GM19240 (cell line): ENCODE measurements around the gene PFDN2.

Experiments used
- DNase-seq: peaks from one replicate; pipeline ENCODE4 v3.0.0; 2011; ENCODE audit warnings: low spot score; ENCODE audit not compliant: insufficient read length

The PFDN2 gene, protein sequence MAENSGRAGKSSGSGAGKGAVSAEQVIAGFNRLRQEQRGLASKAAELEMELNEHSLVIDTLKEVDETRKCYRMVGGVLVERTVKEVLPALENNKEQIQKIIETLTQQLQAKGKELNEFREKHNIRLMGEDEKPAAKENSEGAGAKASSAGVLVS

DNA sequence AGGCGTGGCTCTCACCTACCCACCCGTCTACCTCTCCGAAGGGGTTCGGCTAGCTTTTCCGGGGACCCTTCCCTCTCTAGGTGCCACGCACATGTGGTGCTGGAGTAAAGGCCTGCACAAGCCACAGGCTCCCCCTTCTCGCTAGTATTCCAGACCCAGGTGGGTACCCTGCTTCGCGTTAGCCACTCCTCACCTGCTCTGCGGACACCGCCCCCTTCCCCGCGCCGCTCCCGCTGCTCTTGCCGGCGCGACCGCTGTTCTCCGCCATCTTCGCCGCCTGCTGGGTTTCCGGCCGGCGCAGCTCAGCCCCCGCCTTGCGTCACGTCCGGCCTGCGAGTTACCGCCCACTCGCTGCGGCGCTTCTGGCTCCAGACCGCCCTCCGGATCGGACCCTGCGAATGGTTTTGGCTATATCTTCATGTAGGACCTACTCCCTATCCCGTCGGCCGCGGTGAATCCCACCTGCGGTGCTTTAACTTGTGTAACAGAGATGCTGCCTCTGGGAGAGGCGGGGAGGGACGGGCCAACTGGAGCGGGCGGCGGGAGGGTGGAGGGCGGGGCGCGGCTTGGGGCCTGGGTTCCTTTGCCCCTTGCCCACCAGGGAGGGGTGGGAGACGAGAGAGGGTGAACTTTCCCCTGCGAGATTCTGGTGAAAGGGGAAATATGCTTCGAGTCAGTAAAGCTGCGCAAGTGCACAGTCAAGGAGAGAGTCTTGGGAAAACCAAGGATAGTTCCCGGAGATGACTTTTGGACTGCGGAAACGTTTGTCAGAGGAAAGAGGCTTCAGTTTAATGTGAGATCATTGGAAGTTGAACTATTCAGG lies at the start of gene PFDN2, which contains the start of gene NIT1:
TSS of gene PFDN2 (minus strand) at position 279 of the 823 bp plus-strand sequence. CDS start at position 268, 11 bp downstream.
TSS of gene NIT1 (plus strand) at position 347 of the 823 bp plus-strand sequence. CDS start at position 419, 72 bp downstream.
- DNase-seq, result peak; percentile 76

DNA sequence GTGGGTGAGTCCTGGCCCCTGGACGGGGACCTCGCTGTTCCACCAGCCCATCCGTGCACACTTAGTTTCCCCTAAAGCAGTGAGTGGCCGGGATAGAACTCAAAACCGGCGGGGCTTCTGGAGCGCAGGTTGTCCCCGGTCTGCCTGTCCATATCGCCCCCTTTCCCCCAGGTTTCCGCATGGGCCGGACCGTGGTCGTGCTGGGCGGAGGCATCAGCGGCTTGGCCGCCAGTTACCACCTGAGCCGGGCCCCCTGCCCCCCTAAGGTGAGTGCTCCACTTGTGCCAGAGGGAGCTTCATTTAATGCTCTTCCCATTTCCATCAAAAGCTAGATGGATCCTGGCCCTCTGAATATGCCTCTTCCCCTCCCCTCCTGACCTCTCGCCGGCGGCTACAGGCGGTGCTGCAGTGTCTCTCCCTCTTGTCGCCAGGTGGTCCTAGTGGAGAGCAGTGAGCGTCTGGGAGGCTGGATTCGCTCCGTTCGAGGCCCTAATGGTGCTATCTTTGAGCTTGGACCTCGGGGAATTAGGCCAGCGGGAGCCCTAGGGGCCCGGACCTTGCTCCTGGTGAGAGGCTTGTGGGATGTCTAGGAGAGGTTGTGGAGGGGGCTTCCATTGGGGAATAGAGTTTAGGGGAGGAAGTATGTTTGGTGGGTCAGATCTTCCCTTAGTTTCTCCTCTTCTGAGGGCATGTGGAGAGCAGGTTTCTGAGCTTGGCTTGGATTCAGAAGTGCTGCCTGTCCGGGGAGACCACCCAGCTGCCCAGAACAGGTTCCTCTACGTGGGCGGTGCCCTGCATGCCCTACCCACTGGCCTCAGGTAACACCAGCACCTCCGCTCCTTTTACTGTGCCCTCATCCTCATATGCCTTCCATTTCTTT lies 49.1 kb upstream of the PFDN2 start:
- no peak for DNase-seq

DNA sequence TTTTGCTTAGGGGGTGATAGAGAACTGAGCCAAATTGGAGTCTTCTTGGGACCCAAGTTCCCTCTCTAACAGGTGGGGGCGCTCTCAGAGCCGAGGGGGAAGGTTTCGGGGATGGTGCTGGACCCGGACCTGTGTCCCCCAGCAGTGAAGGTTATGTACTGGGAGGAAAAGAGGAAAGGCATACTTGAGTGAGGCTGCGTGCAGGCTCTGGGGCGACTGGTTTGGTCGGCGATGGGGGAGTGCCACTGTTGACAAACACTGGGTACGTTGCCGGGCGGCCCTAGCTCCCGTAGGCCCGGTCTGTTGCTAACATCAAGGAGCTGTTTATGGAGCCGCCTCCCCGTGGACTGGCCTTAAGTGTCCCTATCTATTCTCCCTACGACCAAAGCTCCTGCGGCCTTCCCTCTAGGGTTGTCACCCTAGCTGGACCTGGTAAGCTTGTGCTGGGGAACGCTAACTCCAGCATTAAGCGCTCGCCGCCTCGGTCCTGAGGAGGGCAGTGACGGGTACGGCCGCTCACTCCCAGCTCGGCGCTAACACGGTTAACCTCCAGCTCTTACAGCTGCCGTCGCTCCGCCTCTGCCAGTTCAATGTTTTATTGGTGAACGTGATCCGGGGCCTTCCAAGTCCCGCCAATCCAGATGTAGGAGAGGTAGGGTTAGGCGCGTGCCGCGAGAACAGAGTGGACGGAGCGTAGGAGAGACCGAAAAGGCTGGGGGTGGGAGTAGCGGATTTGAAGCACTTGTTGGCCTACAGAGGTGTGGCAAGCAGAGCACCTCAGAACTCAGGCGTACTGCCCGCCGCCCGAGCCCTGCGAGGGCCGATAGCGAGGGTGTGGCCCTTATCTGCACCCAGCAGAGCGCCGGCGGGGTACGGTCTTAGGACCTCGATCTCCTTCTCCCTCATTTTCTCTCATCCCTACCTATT lies 48.2 kb upstream of the PFDN2 start, which contains the start of gene PPOX:
TSS of gene PPOX (plus strand) at position 685 of the 927 bp plus-strand sequence. CDS start 422 bp downstream, outside the sequence.
- DNase-seq, result peak; percentile 87

DNA sequence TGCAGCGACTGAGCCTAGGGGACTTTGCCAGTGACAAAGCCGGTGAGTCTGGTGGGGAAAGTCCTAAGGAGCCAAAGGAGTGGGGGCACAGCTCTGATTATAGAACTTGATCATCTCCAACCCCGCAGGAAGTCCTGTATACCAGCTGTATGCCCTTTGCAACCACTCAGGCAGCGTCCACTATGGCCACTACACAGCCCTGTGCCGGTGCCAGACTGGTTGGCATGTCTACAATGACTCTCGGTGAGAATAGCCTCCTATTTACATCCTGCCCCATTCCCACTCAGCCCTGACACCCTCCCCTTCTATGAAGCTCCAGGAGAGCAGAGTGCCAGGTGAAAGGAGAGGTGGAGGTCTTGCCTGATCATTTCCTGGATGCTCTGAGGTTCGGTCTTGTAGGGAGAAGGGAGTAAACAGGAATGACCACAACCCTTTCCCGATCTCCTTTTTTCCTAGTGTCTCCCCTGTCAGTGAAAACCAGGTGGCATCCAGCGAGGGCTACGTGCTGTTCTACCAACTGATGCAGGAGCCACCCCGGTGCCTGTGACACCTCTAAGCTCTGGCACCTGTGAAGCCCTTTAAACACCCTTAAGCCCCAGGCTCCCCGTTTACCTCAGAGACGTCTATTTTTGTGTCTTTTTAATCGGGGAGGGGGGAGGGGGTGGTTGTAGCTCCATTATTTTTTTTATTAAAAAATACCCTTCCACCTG lies 47.2 kb upstream of the PFDN2 start:
- DNase-seq, result no peak

DNA sequence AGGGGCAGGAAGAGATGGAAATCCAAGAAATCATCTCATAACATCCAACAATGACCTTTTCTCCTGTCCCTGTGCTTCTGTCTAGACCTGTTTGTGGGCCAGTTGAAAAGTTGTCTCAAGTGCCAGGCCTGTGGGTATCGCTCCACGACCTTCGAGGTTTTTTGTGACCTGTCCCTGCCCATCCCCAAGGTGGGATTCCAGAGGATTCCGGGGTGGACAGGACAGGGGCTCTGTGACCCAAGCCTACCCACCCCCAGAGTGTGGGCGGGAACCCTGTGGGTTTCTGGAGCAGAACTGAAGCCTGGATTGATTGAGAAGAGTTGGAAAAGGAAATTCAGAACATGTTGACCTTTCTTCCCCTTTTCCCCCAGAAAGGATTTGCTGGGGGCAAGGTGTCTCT lies 46.0 kb upstream of the PFDN2 start:
- DNase-seq, result no peak

DNA sequence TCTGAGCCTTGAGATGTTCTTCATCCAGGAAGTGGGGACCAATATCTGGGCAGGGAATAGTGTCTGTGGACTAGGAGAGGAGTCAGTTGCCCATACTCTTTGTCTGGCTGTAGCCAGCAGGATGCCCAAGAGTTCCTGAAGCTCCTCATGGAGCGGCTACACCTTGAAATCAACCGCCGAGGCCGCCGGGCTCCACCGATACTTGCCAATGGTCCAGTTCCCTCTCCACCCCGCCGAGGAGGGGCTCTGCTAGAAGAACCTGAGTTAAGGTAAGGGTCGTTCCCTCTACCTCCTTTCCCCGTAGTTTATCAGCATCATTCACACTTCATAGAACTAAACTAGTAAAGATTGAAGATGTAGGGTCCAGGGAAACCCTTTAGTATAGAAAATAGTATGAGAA lies 45.0 kb upstream of the PFDN2 start:
- DNase-seq, result no peak

DNA sequence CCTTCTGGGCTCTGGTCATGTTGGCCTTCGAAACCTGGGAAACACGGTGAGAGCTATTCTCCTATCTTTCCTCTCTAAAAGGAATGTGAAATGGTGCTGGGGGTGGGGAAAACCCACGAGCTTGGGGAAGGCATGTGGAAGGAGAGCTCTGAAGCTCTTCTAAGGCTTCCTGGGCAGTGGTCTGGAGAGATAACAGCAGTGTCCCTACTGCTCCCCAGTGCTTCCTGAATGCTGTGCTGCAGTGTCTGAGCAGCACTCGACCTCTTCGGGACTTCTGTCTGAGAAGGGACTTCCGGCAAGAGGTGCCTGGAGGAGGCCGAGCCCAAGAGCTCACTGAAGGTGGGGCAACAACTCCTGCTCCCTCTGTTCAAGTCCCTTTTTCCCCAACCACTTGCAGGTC lies 44.2 kb upstream of the PFDN2 start:
- no peak for DNase-seq

DNA sequence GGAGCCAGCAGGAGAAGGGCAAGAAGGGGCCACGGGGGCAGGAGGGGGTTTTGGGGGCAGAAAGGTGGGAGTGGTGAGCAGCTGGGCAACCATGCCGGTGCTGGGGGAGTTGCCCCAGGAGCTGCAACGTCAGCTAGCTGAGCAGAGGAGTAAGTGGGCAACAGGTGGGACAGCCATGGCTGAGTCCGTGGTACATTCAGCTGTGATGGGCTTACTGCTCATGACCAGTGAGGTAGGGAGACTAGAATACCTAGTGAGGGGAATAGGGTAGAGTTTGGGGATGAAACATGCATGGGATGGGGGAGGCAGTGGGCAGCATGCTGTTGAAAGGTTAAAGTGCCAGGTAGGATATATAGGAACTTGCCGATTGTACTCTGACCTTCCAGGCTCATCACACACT lies 43.8 kb upstream of the PFDN2 start:
- DNase-seq, result no peak

DNA sequence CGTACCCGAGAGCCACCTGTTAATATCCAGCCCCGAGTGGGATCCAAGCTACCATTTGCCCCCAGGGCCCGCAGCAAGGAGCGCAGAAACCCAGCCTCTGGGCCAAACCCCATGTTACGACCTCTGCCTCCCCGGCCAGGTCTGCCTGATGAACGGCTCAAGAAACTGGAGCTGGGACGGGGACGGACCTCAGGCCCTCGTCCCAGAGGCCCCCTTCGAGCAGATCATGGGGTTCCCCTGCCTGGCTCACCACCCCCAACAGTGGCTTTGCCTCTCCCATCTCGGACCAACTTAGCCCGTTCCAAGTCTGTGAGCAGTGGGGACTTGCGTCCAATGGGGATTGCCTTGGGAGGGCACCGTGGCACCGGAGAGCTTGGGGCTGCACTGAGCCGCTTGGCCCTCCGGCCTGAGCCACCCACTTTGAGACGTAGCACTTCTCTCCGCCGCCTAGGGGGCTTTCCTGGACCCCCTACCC lies 42.9 kb upstream of the PFDN2 start:
- DNase-seq, result no peak

DNA sequence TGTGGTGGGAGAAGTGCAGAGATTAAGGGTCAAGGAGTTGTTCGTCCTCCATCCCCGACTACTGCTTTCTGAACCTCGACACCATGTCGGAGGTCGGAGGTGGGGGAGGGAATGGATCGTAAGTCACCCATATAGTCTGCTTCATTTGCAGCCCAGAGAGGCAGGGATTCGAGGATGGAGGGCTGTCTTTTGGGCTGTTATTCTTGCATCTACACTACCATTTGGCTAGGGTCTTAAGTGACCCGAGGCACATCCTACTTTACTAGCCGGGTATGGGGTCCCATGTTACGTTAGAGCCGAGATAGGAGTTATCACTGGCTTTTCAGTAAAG lies 42.0 kb upstream of the PFDN2 start:
- no peak for DNase-seq

DNA sequence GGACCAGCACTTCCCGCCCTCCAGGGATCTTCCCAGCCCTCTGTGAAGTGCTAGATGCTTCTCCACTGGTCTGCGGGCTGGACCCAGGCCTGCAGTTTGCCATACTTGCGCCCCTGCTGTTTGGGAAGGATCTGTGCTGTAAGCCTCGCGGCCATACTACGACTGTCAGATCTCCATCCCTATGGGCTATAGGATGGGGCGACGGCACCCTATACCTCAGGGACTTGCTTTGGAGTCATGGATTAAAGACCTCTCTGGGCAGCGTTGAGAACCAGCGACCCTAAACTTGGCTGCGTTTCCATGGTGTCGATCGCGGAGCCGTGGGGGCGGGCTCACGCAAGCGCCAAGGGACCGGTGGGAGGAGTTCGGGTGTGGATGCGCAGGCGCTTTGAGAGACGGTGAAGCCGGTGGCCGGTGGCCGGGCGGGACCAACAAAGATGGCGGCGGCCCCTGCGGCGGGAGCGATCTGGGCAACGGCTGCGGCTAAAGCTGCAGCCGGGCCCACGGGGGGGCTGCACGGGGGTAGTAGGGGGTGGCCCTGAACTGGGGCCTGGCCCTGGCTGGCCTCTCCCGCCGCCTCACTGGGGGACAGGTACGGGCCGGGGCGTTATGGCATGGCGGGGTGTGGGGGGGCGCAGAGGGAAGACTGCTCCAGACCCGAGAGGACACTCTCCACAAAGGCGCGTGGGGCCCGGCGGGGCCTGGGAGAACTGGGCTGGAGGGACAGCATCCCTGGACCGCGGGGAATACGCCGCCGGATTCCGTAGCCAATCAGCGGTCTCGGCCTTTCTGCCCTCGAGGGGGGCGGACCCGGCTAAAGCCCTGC lies 41.5 kb upstream of the PFDN2 start, which contains the start of gene USP21:
TSS of gene USP21 (plus strand) at position 414 of the 826 bp plus-strand sequence. CDS start 1,141 bp downstream, outside the sequence.
- peak; percentile 83 for DNase-seq

DNA sequence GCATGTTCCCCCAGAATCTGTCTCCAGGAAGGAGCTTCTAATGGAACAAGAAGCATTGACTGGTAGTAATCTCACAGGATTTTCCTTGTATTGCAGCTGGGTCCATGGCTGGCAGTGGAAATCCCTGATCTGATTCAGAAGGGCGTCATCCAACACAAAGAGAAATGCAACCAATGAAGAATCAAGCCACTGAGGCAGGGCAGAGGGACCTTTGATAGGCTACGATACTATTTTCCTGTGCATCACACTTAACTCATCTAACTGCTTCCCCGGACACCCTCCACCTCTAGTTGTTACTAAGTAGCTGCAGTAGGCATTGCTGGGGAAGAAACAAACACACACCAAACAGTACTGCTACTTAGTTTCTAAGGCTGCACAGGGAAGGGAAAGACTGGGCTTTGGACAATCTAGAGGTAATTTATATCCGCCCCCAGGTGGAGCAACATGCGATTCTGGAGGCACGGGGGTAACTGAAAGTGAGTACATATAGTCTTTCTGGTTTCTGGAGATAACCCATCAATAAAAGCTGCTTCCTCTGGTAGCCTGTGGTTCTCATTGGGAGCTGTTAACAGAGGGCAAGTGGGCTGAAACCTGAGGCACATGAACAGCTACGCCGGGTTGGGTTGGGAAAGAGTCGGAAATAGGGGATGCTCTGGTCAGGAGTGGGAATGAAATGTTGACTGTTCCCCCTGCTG lies 40.6 kb upstream of the PFDN2 start:
- DNase-seq, result no peak

DNA sequence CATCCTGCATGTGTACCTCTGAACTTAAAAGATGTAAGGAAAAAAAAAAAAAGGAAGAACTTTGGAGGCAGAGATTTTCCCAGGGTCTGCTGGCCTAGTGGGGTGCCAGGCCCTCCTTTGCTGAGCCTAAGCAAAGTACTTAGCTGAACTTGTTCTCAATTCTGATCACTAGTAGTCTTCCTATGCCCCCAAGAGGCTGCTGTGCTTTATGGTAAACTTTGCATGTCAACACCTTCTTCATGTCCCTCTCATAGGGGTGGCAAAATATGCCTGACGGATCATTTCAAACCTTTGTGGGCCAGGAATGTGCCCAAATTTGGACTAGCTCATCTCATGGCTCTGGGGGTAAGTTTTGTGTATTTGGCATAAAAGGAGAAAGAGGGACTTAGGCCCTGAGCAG lies 40.0 kb upstream of the PFDN2 start:
- DNase-seq, result no peak

DNA sequence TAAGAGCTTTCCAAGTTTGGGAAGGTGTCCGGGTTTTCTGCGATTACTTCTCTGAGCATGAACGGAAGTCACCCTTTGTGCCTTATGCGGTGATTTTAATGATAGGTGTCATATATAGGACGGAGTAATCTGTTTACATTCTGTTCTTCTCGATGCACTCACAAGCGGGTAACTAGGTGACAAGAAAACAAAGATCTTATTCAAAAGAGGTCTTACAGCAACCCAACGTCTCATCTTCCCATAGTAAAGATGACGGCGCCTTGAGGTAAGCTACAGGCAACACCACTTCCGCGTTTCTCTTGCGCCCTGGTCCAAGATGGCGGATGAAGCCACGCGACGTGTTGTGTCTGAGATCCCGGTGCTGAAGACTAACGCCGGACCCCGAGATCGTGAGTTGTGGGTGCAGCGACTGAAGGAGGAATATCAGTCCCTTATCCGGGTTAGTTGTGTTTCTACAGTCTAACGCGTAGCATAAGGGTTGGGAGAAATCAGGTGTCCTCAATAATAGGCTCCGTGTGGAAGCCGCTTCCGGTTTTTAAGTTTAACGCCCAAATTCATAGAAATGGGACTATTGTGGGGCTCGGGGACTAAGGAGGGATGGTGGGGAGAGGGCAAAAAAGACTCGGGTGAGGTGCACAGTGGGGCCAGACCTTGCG lies 36.0 kb upstream of the PFDN2 start, which contains the start of gene UFC1:
TSS of gene UFC1 (plus strand) at position 297 of the 656 bp plus-strand sequence. CDS start at position 317, 20 bp downstream.
- peak; percentile 81 for DNase-seq

DNA sequence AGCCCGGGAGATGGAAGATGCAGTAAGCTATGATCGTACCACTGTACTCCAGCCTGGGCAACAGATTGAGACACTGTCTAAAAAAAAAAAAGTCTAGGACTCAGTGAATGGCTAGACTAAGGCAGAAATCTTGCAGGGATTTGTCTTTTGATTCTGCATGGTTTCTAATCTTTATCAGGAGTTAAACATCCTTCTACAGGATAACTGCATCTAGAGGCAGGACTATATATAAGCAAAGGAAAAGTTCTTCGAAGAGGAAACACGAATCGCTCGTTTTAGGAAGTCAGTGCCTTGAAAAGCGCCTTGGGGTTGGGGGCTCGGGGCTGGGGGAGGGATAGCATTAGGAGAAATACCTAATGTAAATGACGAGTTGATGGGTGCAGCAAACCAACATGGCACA lies 35.3 kb upstream of the PFDN2 start:
- DNase-seq, result no peak

DNA sequence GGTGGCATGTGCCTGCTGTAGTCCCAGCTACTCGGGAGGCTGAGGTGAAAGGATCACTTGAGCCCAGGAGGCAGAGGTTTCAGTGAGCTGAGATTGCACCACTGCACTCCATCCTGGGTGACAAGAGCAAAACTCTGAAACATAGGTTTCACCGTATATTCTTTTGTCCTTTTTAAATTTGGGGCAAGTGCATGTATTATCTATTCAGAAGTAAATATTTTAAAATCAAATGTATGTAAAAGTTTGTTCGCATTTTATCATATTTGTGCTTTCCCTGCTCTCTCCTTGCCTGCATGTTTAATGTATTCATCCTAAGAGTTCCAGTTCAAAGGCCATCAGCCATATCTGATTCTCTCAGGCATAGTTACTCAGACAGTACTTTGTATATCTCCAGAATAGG lies 28.0 kb upstream of the PFDN2 start:
- no peak for DNase-seq

DNA sequence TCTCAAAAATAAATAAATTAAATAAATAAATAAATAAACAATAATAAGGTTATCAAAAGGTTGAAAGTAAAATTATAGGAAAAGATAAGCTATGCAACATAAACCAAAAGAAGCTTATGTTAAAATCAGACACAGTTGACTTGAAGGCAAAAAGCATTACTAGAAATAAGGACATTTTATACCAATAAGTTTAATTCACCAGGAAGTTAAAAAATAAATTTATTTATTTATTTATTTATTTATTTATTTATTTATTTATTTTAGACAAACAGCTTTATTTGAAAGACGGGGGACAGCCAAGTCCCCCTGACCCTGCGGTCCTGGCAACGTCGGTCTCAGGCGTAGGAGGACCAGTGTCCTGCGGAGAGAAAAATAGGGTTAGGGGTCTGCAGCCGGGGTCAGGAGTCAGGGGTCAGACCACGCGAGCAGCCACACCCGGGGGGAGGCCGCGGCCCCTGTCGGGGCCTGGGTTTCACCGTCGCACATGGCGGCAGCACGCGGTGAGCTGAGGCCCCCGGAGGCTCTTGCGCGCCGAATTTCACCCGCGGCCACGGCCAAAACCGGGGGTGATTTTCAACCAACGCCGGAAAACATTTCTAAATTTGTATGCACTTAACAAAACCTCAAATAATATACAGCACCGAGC lies 23.0 kb upstream of the PFDN2 start:
- no peak for DNase-seq
